Esophagus squamous epithelium (tissue), 4 donors: ENCODE data around the gene ACTL6B.

ENCODE experiments used
- CTCF ChIP-seq, 6 experiments: fragments of 450-650 bp in 4 of 6; fragments of 200-600 bp in 2 of 6; sonication (generic) in 2 of 6; IDR thresholded peaks; one replicate each; pipeline ENCODE4 v1.5.1; 2016 to 2019; ENCODE audit warnings: antibody characterized with exemption in 6 of 6, mild to moderate bottlenecking in 4 of 6, moderate library complexity in 4 of 6
- POLR2A ChIP-seq, 4 donors: fragments of 450-650 bp; IDR thresholded peaks; one replicate each; pipeline ENCODE4 v1.6.1; 2017; ENCODE audit warnings: antibody characterized with exemption in 4 of 4, mild to moderate bottlenecking in 4 of 4, moderate library complexity in 3 of 4

- TF ChIP-seq POLR2A (IDR thresholded peaks at IDR 0.05) (no peak), CTCF (IDR thresholded peaks at IDR 0.05) (no peak)
Observed at GRCh38 chr7:100680576-100681271, 24.5 kb upstream of the ACTL6B start.
